ENCODE data around the gene PNPLA2. TPM values are rescaled to one million over a fixed set of nuclear protein-coding genes. Genes with fewer than 3 reads are reported as not detected.
A peak's percentile ranks its signal among the peaks of the same experiment; 100 is the strongest.

The PNPLA2 gene
- total RNA-seq, 4 donors from 2014 or later, result 71.8 to 254 (median 163) TPM

DNA sequence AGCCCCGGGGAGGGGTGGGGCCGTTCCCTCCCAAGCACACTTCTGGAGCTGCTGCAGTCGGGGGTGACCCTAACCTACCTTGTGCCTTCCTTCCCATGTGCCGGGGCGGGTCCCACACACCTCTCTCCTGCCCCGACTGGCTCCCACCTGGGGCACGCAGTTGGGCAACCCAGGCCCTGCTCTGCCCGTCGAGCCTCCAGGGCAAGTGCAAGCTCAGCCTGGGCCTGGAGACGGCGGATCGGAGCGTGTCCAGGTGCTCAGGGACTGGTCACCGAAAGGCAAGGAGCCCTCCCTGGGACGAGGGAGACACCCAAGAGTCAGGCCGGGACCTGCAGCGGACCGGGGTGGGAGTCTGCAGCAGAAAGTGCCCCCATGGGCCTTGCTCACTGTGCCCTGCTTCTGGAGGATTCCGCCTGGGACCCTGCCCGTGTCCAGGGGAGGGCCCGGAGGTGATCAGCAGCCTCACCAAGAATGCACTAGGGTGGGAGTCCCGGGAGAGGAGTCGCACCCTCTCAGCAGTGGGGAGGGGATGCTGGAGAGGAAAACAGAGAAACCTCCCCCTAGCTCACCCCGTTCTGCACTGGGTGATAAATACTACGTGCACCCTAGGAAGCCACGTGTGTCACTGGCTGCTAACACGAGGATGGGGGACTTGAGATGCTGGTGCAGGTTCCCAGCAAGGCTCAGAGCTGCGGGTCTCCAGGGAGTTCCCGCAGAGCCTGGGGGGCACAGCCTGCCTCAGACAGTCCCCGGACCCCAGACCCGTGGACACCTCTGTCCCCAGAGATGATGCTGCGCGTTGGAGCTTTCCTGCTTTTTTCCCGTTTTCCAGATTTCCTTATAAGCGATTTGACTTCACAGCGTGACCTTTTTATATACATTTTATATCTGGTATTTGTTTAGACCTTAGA, 36.2 kb upstream of the PNPLA2 start:
- no peak for DNase-seq
- peaks cover 0 to 12% (median 0%) of the 10 kb centered on the region in 3 donors for H3K36me3 ChIP-seq
- TF ChIP-seq, protein P1, sequence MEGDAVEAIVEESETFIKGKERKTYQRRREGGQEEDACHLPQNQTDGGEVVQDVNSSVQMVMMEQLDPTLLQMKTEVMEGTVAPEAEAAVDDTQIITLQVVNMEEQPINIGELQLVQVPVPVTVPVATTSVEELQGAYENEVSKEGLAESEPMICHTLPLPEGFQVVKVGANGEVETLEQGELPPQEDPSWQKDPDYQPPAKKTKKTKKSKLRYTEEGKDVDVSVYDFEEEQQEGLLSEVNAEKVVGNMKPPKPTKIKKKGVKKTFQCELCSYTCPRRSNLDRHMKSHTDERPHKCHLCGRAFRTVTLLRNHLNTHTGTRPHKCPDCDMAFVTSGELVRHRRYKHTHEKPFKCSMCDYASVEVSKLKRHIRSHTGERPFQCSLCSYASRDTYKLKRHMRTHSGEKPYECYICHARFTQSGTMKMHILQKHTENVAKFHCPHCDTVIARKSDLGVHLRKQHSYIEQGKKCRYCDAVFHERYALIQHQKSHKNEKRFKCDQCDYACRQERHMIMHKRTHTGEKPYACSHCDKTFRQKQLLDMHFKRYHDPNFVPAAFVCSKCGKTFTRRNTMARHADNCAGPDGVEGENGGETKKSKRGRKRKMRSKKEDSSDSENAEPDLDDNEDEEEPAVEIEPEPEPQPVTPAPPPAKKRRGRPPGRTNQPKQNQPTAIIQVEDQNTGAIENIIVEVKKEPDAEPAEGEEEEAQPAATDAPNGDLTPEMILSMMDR (IDR thresholded peaks at IDR 0.05), result no peak
- no peak for TF ChIP-seq POLR2A (IDR thresholded peaks at IDR 0.05)
- H3K27ac ChIP-seq, result no peak overlapping the region
- H3K27me3 ChIP-seq, result no peaks in the 10 kb centered on the region
- H3K9me3 ChIP-seq, result no peaks in the 10 kb centered on the region
- peaks cover 0 to 36% (median 4%) of the 10 kb centered on the region in 4 donors for H3K4me1 ChIP-seq
- H3K4me3 ChIP-seq, result no peak overlapping the region

DNA sequence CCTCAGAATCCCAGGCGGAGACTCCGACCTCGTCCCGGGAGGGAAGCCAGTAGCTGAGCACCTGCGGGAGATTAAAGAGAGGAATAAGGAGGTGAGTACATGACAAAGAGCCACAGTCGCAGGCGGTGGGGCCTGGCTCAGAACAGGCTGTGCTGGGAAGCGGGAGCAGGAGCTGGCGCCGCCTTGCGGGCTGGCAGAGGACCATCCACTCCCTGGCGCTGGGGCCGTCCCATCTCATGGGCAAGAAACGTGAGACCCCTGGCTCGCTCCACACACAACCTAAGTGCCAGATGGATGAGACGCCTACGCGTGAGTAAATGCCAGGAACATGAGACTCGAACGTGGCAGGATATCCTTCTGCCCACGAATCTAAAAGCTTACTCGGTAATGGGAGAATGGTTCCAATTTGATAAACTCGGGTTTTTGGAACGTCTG, 35.1 kb upstream of the PNPLA2 start:
- H3K9me3 ChIP-seq, result no peaks in the 10 kb centered on the region
- peaks cover 0 to 30% (median 0%) of the 10 kb centered on the region in 4 donors for H3K4me1 ChIP-seq
- peak in 1 of 2 donors; percentile 48 for TF ChIP-seq POLR2A (IDR thresholded peaks at IDR 0.05)
- TF ChIP-seq, protein P1 (IDR thresholded peaks at IDR 0.05), result peak in 5 of 6 experiments; percentile 17 to 84 (median 70)
- peak in 2 of 3 donors; percentile 86 to 87 for DNase-seq
- H3K36me3 ChIP-seq, result peaks cover 0 to 12% (median 0%) of the 10 kb centered on the region in 3 donors
- H3K27ac ChIP-seq, result peak overlapping the region in 1 of 4 donors; percentile 14
- H3K27me3 ChIP-seq, result no peaks in the 10 kb centered on the region
- H3K4me3 ChIP-seq, result no peak overlapping the region

DNA sequence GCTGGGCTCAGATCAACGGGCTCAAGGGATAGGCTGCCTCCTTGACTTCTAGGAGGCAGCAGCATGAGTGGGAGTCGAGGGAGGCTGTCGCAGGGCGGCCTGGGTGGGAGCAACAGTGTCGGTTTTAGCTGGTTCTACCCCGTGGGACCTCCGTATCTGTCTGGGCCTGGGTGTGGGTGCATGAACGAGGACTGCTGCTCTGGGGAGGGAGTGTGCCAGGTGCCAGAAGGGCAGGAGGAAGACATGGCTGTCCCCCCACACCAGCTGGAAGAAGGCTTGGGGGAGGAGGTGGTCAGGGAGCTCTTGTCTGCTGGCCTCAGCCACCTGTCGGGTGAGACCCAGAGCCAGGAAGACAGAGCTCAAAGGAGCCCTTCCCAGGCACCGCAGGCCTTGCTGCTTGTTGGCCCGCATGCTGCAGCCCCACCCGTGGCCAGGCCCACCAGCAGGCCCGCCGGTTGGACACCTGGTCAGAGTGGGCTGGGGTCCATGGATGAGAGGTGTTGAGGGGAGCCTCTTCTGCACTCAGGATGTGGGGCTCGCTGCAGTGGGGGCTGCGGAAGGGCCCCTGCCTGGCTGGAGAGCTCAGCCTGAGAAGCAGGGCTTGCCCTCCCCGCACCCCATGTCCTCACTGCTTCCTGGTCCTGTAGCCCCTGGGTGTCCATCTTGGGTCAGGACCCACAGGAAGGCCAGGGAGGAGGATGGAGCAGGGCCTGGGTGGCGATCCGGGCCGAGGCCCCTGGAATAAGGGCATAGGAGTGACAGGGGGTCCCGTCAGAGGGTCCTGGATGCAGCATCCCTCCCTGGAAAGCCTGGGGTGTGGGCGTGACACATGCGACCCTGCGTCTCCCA, 32.3 kb upstream of the PNPLA2 start:
- H3K27me3 ChIP-seq, result peaks cover 0 to 8% of the 10 kb centered on the region in 2 donors
- no peak overlapping the region for H3K27ac ChIP-seq
- H3K4me3 ChIP-seq, result no peak overlapping the region
- no peak for DNase-seq
- TF ChIP-seq, protein P1 (IDR thresholded peaks at IDR 0.05), result no peak
- no peak for TF ChIP-seq POLR2A (IDR thresholded peaks at IDR 0.05)
- no peaks in the 10 kb centered on the region for H3K9me3 ChIP-seq
- peaks cover 0 to 7% (median 0%) of the 10 kb centered on the region in 3 donors for H3K36me3 ChIP-seq
- peaks cover 0 to 24% (median 4%) of the 10 kb centered on the region in 4 donors for H3K4me1 ChIP-seq

DNA sequence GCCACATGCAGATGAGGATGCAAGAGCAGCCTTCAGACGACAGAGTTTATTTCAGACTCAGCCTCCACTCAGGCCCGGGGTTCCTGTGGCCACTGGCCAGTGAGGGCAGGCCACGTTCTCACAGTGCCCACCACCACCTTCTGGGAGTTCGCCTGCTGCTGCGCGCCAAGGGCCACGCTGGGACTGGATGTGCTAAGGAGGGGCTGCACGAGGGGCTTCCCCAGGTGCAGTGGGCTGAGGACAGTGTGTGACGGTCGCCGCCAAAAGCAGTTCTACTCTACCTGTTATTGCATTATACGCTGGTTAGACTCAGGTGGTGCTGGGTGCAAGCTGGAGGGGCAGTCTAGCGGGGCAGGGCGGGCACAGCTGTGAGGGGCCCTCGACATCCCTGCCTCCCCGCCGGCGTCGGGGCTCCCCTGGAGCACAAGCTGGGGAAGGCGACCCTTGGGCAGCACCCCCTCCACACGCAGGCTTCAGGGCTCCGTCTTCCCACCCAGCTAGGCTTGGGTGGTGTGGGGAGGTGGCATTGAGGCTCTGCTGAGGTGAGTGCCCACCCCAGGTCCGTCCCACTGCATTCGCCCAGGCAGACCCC, 31.5 kb upstream of the PNPLA2 start:
- DNase-seq, result no peak
- peaks cover 0 to 14% (median 0%) of the 10 kb centered on the region in 3 donors for H3K36me3 ChIP-seq
- no peak overlapping the region for H3K27ac ChIP-seq
- H3K4me3 ChIP-seq, result no peak overlapping the region
- H3K9me3 ChIP-seq, result no peaks in the 10 kb centered on the region
- H3K4me1 ChIP-seq, result peaks cover 0 to 24% (median 4%) of the 10 kb centered on the region in 4 donors
- TF ChIP-seq, protein P1 (IDR thresholded peaks at IDR 0.05), result no peak
- TF ChIP-seq POLR2A (IDR thresholded peaks at IDR 0.05), result no peak
- H3K27me3 ChIP-seq, result peaks cover 0 to 8% of the 10 kb centered on the region in 2 donors

DNA sequence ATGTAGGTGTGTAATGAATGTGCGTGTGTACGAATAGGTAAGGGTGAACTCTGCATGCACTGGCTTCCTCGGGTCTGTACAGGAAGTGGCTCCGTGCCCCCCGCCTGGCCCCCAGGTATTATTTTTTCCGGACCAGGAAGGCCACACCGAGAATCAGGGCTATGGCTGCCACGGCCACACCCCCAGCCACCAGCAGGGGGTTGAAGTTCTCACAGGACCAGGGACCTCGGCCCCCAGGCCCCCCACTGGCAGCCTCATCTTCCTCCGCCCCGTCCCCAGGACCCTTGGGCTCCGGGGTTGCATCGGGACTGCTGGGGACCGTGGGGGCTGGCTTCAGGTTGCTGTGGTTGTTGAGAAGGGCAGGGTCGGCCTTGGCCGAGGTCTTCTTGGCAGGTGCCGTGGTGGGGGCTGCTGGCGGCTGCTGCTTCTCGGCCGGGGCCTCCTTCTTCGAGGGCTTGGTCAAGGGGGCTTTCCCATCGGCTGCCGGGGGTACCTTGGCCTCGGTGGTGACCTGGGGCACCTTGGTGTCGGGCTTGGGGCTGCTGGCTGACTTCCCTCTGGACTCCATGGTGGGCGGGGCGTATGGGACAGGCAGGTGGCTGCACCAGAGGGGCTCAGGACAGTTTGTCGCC, 30.6 kb upstream of the PNPLA2 start:
- TF ChIP-seq POLR2A (IDR thresholded peaks at IDR 0.05), result no peak
- TF ChIP-seq, protein P1 (IDR thresholded peaks at IDR 0.05), result peak in 1 of 6 experiments; percentile 19
- H3K4me3 ChIP-seq, result no peak overlapping the region
- DNase-seq, result no peak
- H3K9me3 ChIP-seq, result no peaks in the 10 kb centered on the region
- peaks cover 0 to 16% (median 4%) of the 10 kb centered on the region in 4 donors for H3K4me1 ChIP-seq
- H3K36me3 ChIP-seq, result peaks cover 0 to 22% (median 0%) of the 10 kb centered on the region in 3 donors
- no peak overlapping the region for H3K27ac ChIP-seq
- H3K27me3 ChIP-seq, result peaks cover 0 to 8% of the 10 kb centered on the region in 2 donors

Data from Peyer's patch (tissue), 4 donors.